CD4-positive, alpha-beta T cell treated with Interleukin-4 for 4 hours (primary cell): ENCODE measurements around the gene OR10H5.

Experiments used
- DNase-seq: peaks from one replicate; pipeline ENCODE4 v3.0.0-alpha.2; 2020

Gene OR10H5

DNA sequence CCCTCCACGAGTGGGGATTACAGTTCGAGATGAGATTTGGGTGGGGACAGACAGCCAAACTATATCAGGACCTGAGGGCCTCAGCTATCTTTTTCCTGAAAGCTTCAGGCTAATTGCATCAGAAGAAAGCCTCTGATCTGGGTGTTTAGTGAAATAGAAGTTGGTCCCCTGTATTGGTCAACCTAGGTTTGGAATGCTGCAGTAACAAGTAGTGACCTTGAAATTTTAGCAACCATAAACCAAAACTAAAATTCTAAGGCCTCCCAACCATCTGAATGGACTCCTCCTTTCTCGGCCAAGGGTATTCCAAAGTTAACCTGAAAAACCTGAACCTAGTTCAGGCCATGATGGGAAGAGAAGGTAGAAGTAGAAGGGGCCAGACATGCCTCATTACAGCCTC, 62.9 kb downstream of the OR10H5 start:
- no peak for DNase-seq
